GM21825 (cell line): ENCODE measurements around the gene S100A4.
A peak's percentile ranks its signal among the peaks of the same experiment; 100 is the strongest.

Experiments used
- ATAC-seq: cut with Tn5 transposase; IDR thresholded peaks from one replicate; pipeline ENCODE4 v1.9.1; 2021; ENCODE audit warnings: mild to moderate bottlenecking, moderate library complexity; ENCODE audit not compliant: unreplicated experiment

S100A4 gene

GRCh38 chr1:153513023-153513422 lies 32.6 kb downstream of the S100A4 start:
- no peak for ATAC-seq

- peak; percentile 49 for ATAC-seq
Observed at GRCh38 chr1:153510984-153511410, 34.6 kb downstream of the S100A4 start.

- no peak for ATAC-seq
Observed at GRCh38 chr1:153509729-153510354, 35.8 kb downstream of the S100A4 start.

- no peak for ATAC-seq
Observed at GRCh38 chr1:153509036-153509435, 36.6 kb downstream of the S100A4 start.

GRCh38 chr1:153507926-153508583 lies 37.6 kb downstream of the S100A4 start:
- no peak for ATAC-seq

- no peak for ATAC-seq
Observed at GRCh38 chr1:153506831-153507413, 38.7 kb downstream of the S100A4 start.

GRCh38 chr1:153506386-153506785 lies 39.2 kb downstream of the S100A4 start:
- no peak for ATAC-seq

- ATAC-seq: no peak
Observed at GRCh38 chr1:153505576-153505975, 40.0 kb downstream of the S100A4 start.

GRCh38 chr1:153503766-153504165 lies 41.8 kb downstream of the S100A4 start:
- no peak for ATAC-seq

- no peak for ATAC-seq
Observed at GRCh38 chr1:153498746-153499145, 46.9 kb downstream of the S100A4 start.

- ATAC-seq: no peak
Observed at GRCh38 chr1:153495536-153495935, 50.1 kb downstream of the S100A4 start.

- no peak for ATAC-seq
Observed at GRCh38 chr1:153494976-153495535, 50.5 kb downstream of the S100A4 start.
